ENCODE measurements around the gene PARD6G.

Gene PARD6G

DNA sequence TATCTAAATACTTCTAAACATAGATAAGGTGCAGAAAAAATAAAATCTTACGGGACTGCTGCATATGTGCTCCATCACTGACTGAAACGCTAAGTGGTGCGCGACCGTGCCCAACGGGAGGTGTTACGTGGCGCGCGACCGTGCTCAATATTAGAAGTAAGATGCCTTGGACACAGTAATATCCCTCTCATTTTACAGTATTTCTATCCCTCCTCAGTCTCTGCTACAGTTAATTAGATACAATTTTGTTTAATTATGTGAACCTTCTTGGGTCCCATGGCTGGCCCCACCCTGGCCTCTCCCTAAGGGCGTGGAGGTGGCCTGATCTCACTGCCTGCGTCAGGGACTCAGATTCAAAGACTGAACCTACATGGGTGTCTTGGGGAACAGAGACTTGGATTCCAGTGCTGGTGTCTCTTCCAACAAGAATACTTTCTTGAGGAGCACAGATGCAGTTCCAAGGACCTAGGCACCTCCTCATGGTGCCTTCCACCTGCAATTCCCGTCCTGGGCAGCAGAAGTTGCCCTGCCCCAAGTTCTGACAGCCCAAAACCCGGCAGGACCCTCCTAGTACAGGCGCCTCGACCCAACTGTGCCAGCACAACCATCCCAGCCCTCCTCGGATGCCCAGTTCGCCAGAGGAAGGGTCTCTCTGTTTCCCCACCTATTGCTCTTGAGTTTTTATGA lies 59.2 kb downstream of the PARD6G start:
- no peak for DNase-seq

DNA sequence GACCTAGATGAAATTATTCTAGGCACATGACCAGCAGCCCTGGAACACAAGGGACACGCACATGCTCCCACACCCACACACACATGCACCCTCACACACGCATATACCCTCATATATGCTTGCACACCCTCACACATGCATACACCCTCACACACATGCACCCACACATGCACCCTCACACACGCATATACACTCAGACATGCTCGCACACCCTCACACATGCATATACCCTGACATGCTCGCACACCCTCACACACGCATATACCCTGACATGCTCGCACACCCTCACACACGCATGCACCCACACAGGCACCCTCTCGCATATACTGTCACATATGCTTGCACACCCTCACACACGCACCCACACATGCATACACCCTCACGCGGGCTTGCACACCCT lies 61.8 kb downstream of the PARD6G start:
- DNase-seq = no peak

DNA sequence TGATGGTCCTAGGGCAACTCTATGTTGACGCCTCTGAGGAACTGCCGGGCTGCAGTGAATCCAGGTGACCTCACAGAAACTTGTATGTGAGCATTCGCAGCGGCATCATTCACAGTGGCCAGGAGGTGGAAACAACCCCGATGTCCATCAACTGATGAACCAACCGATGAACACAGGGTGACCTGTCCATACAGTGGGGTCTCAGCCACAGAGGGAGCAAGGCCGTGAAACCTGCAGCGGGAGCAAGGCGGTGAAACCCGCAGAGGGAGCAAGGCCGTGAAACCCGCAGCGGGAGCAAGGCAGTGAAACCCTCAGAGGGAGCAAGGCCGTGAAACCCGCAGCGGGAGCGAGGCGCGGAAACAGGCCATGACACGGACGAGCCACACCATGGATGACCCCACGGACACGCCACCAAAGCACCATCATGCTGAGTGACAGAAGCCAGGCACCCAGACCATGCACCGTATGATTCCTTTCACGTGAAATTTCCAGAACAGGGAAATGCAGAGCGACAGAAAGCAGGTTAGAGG lies 63.0 kb downstream of the PARD6G start:
- no peak for DNase-seq

DNA sequence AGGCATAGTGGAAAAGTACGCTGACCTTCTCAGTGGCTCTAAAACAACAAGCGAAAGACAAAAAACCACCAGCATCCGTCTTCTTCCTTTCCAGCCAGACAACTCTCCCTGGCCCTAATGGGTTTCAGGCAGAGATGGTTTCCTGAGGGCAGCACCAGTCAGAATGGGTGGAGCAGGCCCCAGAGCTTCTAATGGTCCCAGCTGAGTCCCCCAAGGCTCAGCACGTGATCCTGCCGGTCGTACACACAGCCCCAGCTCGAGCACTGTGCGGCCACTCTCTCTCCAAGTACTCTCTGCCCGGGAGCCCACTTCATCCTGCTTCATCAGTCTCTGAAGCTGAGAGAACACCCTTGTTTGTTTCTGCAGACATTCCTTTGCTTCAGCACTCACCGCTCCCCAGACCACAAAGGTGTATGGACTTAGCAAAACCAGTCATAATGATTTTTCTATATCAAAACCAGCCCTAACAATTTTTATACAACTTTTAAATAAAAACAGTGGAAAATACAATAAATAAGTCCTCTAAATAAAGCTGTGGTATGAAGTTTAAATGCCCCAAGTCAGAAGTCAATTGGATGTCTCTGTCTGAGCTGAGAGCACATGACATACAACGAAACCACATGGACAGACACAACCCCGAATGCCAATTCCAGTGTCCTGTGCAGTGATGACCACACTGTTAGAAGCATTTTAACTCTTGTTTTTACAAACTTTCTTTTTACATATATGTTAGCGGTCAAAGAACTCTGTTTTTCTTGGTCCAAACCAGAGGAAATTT lies 63.9 kb downstream of the PARD6G start:
- DNase-seq = no peak

DNA sequence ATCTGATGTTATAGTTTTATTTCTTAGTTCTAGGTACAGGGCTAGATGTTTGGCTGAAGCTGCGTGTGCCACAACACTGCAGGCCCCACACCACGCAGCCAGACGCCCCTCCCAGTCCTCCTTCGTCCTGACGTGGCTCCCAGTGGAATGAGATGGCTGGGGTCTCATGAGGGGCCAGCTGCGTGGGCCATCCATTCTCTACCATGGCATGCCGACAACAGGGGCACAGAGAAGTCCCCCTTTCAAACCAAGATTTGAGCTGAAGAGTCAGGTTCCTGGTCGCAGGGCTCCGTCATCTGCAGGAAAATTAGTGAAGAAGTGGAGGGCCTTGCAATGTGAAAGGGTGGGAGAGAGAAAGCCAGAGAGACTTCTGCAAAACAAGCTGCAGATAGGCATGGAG lies 64.5 kb downstream of the PARD6G start:
- DNase-seq = no peak

DNA sequence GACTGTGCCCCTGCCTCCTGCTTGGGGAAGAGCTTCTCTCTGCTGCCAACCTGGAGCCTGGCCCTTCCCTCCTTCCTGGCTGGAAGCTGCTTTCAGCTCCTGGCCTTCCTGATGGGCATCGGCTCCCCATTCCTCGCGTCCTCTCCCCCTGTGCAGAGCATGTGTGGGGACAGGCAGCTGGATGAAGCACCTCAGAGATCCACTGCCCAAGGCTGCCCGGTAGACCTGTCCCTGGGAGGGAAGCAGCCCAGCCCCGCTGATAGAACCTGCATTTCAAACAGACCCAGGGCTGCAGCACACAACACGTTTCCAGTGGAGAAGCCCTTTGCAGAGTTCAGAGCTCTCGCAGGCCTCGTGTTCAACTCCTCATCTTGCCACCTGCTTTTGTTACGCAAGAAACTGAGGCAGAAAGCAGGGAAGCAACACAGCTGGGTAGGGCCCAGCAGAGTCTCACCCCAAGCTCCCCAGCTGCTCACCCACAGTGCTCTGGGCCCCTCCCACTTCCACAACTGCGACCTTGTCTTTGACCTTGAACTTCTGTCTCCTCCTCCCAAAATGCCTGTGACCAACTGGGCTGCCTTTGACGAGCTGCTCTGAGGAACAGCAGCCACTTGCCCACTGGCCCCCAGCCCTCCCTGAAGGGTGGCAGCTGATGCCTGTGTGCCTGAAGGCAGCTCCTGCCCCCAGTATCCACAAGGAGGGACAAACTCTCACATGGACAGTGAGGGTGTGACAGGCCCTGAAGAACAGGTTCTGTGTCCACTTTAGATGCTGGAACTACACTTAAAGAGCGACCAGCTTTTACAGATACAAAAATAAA lies 65.5 kb downstream of the PARD6G start:
- no peak for DNase-seq

DNA sequence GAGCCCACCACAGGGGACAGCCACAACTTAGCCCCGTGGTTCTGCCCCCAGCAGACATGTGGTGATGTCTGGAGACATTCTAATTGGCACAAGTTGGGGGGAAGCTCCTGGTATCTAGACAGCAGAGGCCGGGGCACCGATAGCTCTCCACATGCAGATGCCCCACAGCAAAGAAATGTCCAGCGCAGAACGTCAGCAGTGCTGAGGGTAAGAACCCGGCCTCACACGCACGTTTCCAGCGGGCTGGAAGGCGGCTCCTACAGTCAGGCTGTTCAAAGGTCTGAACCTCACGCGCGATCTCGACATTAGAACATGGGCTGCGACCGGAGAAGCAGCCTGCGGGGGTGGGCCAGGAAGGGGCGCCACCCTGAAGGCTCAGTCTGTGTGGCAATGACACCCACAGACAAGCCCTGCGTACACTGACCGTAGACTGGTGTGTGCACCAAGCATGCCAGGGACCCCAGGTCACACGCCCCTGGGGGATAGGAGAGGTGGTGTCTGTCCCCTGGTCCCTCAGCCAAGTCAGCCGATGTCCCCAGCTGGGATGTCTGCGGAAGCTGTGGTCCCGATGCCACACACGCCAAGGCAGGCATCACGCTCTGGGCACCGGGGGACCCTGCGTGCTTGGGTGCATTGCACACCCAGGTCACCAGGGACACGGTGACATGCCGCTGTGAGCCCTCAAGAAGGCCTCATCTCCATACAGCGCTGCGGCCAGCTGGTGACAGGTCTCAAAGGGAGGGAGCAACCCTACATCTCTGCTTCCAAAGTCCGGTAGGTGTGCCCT lies 66.3 kb downstream of the PARD6G start:
- no peak for DNase-seq

DNA sequence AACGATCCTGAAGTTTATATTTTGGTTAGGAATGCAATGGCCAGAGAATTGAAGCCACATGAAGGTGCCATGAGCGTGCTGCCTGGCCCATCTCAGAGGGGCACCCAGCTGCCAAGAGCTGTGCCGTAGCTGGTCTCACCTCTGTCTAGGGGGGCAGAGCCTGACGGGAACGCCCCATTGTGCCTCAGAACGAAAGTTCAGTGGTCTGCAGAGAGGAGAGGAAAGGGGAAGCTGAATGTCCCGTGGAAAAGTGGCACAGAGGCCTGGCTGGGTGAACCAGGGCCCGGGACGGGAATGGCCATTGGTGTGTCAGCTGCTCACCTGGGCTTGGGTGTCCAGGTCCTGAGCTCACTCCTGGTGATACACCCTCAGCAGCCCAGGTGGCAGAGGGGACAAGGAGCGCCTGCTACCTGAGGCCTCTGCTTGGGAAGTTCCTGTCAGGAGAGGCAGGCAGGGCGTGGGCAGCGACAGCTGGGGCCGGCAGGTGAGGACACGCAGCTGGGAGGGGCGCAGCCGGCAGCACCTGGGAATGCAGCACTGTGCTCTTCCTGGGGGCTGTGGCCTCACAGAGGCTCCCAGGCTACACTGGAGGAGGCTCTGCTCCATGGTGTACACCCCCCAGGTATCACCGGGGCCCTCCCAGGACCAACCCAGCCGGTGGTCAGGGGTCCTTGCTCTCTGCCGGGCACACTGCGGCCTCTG lies 67.3 kb downstream of the PARD6G start:
- no peak for DNase-seq

DNA sequence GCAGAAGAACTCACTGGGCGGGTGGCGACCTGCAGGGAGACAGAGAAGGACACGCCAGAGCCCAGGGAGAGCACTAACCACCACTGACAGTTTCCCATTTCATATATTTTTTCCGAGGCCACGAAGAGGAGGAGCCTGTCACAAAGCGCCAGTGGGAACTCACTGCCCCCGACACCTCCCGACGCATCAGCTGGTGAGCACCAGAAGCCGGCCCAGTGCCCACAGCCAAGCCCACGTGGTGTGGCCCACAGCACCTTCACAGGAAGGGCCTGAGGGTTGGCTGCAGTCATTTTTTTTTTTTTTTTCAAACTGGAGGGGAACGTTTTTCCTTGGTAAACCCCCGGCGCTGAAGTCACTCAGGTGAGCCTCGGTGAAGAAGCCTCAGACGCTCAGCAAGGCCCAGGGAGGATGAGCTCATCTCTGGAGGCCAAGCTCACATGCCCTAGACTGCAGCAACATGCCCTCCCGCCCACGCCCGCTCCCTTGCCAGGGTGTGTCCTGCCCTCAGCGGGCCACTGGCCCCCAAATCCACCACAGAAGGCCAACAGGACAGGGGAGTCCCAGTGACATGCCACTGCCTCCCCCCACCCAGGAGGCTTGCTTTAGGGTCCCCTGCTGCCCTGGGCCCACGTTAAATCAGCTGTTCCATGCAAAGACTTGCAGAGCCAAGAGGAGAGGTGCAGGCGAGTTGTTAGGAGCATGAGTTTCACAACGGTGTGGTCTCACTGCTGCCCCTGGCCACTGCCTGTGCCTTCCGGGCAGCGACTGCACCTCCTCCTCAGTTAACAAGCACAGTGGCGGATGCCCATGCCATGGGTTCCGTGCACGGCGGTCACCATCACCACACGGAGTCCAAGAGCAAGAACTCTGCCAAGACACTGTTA lies 68.1 kb downstream of the PARD6G start:
- DNase-seq = no peak

DNA sequence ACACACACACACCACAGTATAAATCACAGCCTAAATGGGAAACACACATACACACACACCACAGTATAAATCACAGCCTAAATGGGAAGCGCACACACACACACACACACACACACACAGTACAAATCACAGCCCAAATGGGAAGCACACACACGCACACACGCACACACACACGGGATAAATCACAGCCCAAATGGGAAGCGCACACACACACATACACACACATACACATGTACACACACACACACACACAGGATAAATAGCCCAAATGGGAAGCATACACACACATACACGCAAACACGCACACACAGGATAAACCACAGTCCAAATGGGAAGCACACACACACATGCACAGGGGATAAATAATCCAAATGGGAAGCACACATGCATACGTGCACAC lies 70.2 kb downstream of the PARD6G start:
- DNase-seq = no peak

DNA sequence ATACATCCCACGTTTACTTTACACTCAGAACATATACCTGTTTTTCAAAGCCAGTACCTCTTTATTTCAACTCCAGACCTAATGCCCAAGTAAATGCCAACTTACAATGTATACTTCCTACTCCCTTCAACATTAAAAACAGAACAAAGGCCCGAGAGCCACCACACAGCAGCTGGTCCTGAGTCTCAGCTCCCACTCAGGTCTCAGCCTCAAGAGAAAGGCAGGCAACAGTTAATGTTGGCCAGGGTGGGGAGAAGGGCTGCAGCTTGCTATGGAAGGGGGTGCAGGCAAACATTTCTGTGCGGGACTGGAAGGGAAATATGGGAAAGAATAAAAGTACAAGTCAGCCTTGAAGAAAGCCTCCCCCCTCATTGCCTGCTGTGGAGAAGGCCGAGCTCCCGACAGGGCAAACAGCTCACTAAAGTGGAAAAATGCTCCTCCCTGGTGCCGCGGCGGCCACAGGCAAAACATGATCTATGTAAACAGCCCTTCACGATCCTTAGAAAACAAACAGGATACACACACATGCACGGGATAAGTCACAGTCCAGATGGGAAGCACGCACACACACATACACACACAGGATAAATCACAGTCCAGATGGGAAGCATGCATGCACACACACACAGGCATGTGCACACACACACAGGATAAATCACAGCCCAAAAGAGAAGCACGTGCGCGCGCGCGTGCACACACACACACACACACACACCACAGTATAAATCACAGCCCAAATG lies 70.8 kb downstream of the PARD6G start:
- DNase-seq = peak; percentile 21

DNA sequence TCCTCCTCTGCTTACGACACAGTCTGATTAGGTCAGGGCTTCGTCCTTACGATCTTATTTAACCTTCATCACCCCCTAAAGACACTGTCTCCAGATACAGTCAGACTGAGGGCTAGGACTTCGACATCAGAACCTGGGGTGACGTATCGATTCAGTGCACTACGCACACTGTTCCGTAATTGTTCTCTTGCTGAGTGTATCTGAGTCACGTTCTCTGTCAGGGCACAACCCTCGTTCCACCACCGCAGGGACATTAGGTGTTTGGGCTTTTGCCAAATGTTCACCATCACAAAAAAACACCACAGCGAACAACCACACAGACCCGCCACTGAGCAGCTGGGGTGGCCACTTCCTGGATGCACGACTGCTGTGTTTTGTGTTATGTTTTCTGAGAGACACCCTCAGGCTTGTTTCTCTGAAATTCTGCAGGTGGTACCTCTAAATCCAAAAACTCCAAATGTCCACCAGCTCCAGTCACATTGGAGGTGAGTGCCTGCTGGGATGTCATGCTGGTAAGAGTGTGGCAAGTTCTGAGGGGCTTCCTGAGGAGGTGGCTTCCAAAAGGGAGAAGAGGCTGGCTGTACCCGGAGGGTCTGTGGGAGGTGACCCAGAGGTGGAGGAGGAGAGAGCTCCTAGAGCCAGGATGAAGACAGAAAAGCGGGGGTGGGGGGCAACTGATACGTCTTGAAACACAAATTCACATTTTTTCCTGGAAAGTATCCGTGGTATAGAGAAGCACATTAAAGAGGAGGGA lies 71.7 kb downstream of the PARD6G start:
- DNase-seq = no peak

DNA sequence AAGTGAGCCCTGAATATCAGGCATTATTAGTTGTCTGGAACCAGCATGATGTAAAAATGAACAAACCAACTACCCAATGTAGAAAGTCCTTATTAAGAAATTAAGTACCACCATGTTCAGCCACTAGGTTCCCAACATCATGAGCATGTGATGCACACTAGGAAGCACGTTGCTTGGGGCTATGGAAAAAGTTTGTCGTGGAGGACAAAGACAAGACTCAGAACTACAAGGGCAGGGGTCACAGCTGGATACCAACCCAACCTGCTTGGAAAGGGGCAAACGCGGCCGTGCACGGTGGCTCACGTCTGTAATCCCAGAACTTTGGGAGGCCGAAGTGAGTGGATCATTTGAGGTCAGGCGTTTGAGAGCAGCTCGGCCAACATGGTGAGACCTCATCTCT lies 74.3 kb downstream of the PARD6G start:
- no peak for DNase-seq

DNA sequence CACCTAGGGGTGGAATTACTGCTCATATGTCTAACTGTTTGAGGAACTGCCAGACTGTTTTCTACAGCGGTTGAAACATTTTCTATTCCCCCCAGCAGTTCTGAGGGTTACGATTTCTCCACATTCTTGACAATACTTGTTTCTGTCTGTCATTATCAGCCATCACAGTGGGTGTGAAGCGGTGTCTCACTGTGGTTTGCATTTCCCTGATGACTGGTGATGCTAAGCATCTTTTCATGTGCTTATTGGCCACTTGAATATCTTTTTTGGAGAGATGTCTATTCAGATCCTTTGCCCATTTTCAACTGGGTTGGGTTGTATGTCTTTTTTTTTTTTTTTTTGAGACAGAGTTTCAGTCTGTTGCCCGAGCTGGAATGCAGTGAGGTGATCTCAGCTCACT lies 75.3 kb downstream of the PARD6G start:
- DNase-seq = no peak

DNA sequence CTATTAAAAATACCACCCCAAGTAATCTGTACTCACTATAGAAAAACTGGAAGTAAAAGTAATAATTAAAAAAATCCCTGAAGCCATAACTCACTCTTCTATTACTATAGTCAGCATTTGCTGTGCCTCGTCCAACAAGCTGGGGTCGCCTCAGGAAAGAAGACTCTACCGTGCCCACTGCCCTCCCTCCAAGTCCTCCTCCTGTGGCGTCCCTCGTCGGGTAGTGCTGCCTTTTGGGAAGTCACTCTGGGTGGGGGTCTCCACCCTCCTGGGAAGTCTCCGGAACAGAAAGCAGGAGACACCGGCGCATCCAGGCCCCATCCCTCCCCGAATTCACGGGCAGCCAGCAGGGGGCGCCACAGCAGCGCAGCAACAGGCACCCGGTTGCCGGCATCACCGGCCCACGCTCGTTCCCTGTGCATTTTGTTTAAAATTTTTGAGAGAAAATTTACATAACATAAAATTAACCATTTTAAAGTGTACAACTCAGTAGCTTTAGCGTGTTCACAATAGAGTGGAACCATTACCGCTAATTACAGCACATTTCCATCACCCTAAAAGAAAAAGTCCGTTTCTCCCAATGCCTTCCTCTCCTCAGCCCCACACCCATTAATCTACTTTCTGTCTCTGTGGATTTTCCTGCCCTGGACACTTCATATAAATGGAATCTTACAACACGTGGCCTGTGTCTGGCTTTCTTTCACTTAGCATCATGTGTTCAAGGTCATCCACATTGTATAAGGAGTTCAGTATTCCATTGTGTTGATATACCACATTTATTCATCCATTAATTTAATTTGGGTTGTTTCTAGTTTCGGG lies 76.1 kb downstream of the PARD6G start:
- peak; percentile 26 for DNase-seq

DNA sequence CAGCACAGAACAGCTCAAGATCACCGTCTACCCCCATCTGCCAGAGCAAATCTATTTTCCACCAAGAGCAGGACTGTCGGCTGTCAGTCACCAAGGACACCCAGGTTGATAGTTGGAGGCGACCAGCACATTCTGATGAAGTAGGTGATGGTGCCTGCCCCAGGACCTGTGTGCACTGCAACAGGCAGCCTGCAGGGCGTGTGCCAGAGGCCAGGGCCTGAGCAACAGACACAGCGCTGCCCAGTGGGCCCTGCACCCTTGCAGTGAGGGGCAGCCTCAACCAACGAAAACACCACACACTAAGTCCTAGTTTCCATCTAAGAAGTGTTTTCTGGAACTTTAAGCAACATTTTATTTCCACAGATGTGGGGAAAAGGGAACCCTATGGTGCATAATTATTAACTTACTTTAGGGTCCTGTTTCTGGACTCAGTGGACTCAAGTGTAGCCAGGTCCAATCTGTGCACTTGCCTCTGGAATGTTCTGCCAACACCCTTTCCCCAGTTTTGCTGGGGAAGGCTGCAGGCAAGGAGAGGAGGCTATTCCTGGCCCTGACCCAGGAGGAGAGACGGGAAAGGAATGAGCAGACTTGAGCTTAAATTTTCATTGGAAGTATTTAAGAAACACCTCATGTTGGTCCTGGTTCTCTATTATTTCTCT lies 76.8 kb downstream of the PARD6G start:
- DNase-seq = no peak

DNA sequence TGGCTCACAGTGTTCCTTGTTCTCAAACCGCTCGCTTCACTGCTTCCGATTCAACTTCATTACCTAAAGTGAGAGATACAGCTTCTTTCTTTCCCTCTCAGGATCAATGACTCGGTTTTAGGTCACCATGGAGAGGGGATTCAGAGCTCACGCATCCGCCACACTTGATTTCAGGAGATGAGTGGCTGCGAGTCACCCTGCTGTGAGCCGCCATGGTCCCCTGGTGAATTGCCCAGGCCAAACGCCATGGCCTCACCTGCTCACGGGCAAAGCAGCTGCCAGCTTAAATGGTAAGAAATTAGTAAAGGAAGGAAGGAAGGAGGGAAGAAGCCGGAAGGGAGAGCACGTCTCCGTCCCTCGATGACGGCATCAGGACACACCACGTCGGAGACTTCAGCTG lies 77.7 kb downstream of the PARD6G start:
- DNase-seq = no peak

DNA sequence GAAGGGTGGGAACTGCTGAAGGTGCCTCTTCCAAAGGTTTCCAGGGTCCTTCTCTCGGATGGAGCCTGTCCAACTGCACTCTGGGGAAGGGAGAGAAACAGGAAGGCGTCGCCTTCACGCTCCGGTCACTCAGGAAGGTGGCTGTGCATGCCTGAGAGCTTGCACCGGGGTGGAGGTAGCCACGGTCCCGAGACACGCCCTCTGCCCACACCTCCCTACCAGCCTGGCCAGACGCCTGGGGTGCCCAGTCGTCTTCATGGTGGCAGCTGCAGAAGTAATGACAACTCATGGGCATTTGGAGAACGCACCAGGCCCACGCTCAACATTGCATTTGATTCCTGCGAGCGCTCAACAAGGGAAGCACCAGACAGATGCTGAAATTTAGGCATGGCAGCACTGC lies 78.3 kb downstream of the PARD6G start:
- DNase-seq = no peak

Data from NCI-H1092 treated with DMSO at 0.1 percent for 48 hours (cell line).